GM21825 (cell line): ENCODE results near the gene MRTFA.
"Not testable (repeated sequence)": the region's sequence is repeated elsewhere in the genome, so short reads cannot be mapped to it uniquely, and the experiment has no call there.

Experiments used
- ATAC-seq: cut with Tn5 transposase; IDR thresholded peaks from one replicate; pipeline ENCODE4 v1.9.1; 2021; ENCODE audit warnings: mild to moderate bottlenecking, moderate library complexity; ENCODE audit not compliant: unreplicated experiment

MRTFA gene

DNA sequence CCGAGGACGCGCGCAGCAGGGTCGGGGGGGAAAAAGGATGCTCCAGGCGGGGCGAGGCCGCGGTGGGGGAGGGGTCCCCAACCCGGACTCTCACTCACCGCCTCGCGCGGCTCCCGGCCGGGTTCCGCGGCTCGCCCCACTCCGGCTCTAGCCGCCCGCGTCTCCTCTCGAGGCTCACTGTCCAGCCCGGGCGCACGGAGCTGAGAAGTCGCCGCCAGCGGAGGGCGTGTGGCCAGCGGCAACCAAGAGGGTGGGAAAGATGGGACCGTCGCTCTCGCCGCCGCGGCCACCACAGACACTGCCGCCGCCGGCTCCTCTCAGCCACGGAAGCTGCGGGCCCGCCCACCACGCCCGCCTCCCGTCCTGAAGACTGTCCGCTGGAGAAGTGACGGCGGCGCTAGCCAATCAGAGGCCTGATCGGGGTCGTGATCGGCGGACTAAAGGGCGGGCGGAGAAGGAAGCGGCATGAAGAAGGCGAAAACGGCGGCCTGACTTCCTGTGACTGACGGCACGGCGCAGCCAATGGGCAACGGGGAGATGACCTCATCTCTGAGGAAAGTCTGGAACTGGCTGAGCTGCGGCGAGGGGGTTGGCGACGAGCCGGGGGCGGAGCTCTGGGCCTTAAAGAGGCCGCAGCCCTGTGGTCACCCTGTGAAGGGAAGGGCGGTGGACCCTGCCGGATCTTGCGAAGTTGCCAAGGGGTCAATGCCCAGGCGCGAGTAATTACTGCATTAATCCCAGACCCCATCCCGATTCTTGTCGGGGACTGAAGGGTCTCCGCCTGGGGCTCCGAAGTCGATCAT, at the start of gene MRTFA:
MRTFA (minus strand) TSS at position 340 of the 803 bp plus-strand sequence.
- ATAC-seq: peak; percentile 83

DNA sequence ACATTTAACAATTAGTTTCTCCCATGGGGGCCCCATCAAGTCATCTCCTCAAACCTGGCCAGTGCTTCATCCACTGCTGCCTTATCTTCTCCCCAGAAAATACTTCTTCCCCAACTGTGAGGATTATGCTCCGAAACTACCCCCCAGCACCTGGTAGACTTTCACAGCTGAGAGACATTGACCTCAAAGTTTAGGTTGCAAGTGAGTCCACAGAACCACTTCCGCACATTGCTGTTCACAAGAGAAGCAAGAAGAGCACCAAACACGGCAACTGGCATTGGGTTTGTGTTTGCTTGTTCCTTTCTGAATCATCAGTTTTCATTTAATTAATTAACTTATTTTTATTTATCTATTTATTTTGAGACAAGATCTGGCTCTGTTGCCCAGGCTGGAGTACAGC, 48.9 kb upstream of the MRTFA start:
- no peak for ATAC-seq

DNA sequence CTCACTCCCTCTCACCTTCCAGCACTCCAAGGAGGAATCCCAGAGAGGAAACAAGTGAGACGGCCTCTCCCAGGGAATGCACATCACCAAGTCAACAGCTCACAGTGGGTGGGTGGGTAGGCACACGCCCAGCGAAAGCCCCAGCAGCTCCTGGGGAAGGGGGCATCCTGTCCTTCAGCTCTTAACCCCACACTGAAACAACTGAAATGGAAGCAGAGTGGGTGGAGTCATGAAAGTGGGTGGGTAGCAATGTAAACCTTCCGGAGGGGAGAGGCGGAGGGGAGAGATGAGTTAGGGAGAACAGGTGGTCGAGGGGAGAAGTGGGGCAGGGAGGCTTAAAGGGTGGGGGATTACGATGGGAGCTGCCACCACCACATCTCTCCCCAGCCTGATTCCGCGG, 48.2 kb upstream of the MRTFA start:
- no peak for ATAC-seq

DNA sequence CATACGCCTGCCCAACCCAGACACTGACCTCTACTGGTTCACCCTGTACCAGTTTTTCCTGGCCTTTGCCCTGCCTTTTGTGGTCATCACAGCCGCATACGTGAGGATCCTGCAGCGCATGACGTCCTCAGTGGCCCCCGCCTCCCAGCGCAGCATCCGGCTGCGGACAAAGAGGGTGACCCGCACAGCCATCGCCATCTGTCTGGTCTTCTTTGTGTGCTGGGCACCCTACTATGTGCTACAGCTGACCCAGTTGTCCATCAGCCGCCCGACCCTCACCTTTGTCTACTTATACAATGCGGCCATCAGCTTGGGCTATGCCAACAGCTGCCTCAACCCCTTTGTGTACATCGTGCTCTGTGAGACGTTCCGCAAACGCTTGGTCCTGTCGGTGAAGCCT, 44.9 kb upstream of the MRTFA start:
- ATAC-seq: no peak

DNA sequence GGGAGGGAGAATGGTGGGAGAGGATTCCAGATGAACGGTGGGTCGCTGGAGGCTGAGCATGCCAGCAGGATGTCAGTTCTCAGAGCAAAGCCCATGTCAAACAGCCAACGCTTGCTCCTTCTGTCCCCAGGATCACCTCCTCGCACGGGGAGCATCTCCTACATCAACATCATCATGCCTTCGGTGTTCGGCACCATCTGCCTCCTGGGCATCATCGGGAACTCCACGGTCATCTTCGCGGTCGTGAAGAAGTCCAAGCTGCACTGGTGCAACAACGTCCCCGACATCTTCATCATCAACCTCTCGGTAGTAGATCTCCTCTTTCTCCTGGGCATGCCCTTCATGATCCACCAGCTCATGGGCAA, 44.3 kb upstream of the MRTFA start:
- ATAC-seq: no peak

DNA sequence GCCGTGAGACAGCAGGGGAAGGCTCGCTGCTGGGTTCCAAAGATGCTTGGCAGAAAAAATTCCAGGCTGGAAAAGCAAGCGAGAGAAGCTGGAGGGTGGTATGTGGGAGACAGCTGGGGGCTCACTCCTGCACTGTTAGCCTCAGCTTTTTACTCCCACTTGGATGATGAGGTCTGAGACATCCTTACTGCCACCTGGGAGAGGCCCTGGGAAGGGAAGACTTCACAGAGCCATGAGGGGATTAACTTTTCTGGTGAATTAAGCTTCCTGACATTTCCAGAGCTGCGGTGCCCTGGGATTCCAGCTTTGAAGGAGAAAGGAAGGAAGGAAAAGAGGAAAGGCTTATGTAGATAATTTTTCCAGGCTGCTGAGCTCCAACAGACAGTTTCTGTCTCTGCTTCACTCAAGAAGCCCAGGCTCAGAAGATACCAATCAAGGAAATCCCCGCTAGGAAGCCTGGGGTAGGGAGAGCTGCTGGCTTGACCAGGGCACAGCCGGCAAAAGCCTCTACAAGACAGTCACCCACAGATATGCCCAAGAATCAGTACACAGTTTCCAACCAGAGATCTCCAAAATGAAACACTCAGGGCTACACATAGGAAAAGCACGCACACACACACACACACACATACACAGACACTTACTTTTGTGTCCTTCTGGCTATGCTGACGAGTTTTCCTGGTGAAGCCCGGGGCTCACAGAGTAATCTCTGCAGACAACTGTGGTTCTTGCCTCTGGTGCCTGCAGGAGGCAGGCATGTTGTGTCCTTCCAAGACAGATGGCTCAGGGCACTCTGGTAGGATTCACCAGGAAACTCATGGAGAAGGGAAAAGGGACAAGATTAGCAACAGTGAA, 43.7 kb upstream of the MRTFA start:
- ATAC-seq: no peak

DNA sequence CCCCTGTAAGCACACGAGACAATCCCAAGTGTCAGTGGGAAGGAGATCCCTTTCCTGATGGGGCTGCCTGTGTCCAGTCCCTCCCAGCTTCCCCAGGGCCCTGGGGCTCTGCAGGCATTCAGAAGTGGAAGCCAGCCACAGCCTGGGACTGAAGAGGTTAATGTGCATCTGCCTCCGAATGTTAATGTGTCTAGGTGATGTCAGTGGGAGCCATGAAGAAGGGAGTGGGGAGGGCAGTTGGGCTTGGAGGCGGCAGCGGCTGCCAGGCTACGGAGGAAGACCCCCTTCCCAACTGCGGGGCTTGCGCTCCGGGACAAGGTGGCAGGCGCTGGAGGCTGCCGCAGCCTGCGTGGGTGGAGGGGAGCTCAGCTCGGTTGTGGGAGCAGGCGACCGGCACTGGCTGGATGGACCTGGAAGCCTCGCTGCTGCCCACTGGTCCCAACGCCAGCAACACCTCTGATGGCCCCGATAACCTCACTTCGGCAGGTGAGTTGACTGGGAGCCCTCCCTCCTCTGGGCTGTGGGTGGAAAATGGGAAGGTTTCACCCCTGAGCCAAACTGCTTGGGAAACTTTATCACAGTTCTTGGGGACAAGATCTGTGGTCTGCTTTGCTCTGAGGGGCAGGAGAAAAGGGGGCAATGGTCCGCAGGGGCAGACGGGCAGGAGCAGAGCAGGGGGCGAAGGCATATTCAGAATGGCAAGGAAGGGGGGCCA, 42.9 kb upstream of the MRTFA start, which contains the start of gene MCHR1:
MCHR1 (plus strand) TSS at position 236 of the 715 bp plus-strand sequence; CDS start at position 405, 169 bp downstream.
- ATAC-seq: no peak

DNA sequence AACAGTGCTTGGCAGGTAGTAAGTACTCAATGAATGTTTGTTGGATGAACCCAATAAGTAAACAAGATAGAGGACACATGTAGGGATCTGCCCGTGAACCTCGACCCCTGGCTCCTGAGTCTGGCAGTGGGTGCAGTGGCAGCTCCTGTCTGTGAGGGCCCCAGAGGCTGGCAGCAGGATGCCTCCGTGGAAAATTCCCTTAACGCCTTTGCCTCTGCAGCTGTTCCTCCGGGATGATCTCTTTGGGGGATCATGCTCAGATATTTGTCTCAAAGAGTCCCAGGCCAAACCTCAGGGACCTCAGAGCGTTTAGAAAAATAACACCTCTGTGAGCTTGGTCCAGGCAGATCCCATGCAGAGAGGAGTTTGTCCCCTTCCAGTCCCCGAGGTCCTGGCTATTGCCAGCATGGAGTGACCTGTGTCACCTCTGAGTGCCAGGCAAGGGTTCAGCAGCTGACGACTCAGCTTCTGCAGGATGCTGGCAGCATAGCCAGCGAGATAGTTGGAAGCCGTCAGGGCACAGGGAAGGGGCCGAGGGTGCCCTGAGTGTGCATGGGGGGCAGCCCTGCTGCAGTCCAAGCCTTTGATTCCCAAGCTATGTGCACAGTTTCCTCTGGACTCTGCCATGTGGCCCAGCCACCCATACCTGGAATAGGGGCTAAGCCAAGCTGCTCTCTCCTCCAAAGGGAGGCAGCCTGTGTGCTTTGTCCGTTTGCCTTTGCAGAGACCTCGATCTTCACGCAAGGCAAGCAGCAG, 42.2 kb upstream of the MRTFA start:
- ATAC-seq: no peak

DNA sequence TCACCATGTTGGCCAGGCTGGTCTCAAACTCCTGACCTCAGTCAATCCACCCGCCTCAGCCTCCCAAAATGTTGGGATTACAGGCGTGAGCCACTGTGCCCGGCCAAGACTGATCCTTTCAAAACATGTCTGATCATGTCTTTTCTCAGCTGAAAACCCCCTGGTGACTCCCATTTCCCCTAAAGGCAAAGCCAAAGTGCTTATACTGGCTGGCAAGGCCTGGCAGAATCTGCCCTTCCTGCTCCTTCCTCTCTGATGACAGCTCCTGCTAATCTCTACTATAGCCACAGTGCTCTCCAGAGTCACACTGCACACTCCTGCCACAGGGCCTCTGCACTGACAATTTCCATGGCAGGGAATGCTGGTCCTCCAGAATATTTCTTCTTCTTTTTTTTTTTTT, 40.1 kb upstream of the MRTFA start:
- no peak for ATAC-seq

DNA sequence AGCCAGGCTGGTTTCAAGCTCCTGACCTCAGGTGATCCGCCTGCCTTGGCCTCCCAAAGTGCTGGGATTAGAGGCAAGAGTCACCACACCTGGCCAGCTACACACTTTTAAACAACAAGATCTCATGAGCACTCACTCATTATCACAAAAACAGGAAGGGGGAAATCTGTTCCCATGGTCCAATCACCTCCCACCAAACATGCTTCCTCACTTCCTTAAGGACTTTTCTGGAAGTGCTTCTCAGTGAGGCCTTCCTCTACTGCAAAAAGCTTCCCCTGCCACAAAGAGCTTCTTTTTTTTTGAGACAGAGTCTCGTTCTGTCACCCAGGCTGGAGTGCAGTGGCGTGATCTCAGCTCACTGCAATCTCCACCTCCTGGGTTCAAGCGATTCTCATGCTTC, 39.6 kb upstream of the MRTFA start:
- ATAC-seq: not testable (repeated sequence)

DNA sequence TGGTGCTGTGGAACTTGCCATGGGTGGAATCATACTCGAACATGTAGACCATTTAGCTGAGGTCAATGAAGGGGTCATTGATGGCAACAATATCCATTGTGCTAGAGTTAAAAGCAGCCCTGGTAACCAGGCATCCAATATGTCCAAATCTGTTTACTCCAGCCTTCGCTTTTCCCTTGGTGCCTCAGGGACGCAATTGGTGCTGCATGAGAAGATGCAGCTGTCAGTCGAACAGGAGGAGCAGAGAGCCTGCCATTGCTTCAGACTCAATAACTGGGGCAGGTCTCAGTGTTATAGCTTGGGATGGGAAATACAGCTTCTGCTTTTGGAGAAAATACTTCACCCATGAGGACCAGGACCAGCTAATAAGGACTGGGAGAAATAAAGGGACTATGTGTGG, 37.8 kb upstream of the MRTFA start:
- ATAC-seq: no peak

DNA sequence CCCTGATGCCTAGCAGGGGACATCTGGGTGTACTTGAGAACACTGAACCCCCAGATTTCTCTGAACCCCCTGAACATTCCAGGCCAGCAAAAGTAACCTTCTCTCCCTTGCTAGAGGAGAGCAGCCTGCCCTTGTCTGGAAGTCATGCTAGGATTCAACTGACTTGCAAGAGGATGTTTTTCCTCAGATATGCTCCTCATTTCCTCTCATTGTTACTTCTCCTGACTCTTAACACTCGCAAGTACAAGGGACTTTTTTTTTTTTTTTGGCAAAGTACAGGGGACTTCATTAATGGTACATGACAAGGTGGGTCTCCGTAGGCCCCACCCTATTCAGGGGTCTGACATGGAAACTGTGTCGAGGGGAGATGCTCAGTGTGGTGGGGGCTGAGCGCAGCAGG, 36.5 kb upstream of the MRTFA start:
- no peak for ATAC-seq

DNA sequence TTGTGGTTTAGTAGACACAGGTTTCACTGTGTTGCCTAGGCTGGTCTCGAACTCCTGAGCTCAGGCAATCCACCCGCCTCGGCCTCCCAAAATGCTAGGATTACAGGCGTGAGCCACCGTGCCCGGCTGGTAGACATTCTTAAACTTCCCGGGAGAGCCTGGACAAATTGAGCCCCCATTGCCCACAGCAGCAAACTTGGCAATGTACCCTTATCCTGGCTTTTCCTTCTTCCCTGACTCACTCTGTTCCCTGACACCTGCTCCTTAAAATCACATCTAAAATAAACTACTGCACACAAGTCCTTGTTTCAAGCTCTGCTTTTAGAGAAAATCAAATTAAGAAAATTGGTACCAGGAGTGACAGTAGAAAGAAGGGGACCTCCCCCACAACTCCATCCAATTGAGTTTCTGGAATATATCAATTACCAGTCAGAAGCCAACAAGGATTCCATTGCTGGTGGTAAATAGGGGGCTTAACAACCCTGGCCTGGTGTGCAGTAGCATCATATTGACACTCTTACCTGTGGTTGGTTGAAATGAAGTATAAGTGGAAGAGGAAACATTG, 35.4 kb upstream of the MRTFA start:
- ATAC-seq: no peak

DNA sequence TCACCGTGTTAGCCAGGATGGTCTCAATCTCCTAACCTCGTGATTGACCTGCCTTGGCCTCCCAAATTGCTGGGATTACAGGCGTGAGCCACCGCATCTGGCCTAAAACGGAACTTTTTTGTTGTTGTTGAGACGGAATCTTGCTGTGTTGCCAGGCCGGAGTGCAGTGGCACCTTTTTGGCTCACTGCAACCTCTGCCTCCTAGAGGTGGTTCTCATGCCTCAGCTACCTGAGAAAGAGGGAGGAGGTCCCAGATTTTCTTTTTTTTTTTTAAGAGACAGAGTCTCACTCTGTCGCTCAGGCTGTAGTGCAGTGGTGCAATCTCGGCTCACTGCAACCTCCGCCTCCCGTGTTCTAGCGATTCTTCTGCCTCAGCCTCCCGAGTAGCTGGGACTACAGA, 34.9 kb upstream of the MRTFA start:
- no peak for ATAC-seq

DNA sequence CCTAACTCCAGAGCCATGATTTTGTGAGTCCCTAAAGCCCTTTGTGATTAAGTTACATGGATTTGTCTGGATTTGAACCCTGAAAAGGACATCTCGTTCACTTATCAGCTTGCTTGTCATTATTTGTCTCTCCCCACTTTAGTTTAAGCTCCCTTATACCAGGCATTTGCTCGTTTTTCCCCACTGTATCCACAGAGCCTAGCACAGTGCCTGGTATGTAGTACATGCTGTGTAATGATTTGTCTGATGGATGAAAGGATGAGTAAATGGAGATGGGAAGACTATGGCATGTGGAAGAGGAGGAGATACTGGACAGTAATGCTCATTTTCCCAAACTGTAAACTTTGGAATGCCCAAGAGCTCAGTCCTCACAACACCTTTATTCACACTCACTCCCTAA, 33.5 kb upstream of the MRTFA start:
- no peak for ATAC-seq

DNA sequence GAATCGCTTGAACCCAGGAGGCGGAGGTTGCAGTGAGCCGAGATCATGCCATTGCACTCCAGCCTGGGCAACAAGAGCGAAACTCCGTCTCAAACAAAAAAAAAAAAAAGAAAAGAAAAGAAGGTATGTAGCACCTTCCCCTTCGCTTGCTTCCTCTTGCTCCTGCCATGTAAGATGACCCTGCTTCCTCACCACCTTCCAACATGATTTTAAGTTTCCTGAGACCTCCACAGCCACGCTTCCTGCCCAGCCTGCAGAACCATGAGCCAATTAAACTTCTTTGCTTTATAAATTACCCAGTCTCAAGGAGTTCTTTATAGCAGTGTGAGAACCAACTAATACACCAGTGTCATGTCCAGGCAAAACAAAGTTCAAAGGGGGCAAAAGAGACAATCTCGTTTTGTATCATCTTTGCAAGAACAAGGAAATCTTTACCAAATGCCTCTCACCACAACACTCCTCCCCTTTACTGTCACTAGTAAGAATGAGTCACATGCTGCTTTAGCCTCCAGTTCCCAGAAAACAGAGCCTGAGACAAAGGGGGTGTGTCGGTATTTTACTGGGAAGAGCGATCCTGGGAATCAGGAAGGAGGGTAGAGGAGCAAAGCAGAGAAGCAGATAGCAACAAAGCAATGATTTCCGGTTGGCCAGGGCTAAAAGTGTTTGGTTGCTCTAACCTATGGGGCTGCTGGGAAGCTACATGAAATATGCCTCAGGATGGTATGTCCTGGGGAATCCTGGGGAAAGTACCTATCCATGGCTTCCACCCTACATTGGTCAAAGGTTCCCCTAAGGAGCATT, 32.3 kb upstream of the MRTFA start:
- ATAC-seq: no peak

DNA sequence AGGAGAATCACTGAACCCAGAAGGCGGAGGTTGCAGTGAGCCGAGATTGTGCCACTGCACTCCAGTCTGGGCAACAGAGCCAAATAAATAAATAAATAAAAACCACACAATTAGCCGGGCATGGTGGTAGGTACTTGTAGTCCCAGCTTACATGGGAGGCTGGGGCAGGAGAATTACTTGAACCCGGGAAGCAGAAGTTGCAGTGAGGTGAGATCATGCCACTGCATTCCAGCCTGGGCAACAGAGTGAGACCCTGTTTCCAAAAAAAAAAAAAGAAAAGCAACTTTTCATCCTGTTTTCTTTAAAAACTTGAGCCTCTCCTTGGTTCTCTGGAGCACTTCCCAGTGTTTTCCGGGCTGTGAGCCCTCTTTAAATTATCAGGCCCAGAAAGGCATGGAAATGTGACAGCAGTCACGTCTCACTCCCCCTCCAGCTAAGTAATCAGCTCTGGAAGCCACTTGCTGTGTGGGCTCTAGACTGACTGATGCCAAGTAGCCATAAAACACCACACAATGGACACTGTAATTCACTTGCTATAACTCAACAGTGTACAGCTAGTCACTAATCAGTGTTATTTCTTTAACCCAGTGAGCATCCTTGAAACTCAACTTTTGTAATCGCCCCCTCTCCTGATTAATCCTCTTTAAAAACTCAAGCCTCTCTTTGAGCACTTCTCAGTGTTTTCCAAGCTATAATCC, 29.8 kb upstream of the MRTFA start:
- no peak for ATAC-seq

DNA sequence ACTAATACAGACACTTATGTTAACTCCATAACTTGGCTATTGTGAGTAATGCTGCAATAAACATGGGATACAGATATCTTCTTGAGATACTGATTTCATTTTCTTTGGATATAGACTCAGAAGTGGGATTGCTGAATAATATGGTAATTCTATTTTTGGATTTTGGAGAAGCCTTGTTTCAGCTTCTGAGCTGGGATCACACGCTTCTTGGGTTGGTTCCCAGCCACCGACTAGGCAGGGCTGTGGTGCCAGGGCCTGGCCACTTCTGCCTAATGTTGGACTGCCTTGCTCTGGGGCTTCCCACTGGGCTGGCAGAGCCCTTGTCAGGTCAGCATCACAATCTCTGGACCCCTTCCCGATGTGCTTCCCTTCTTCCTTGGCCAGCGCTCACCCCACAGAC, 28.8 kb upstream of the MRTFA start:
- no peak for ATAC-seq

DNA sequence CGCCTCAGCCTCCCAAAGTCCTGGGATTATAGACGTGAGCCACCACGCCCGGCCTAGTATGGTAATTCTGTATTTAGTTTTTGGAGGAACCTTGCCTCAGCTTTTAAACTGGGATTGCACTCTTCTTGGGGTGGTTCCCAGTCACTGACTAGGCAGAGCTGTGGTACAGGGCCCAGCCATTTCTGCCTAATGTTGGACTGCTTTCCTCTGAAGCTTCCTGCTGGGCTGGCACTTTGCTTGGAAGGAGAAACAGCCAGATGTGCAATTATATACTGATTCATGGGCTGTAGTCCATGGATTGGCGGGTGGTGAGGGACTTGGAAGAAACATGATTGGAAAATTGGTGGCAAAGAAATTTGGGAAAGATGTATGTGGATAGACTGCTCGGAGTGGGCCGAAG, 25.2 kb upstream of the MRTFA start:
- no peak for ATAC-seq
